Measurements from ENCODE around the gene TBKBP1. TPM values are rescaled to one million over a fixed set of nuclear protein-coding genes. Genes with fewer than 3 reads are reported as not detected.

TBKBP1 gene
- total RNA-seq, 1 experiment from 2014 or later: 9.0 TPM

GRCh38 chr17:47686276-47686635 is 7.7 kb upstream of the TBKBP1 start:
- Histone ChIP-seq H3K9me2 (replicated peaks; ENCODE audit: low read length) (no peaks in the 10 kb centered on the region), H3K9me3 (ENCODE audit: low read length) (no peaks in the 10 kb centered on the region), H3K4me1 (ENCODE audit: insufficient read depth, low read length) (no peaks in the 10 kb centered on the region), H3K27me3 (ENCODE audit: low read length) (no peaks in the 10 kb centered on the region), H3K27ac (ENCODE audit: low read length) (no peak overlapping the region), H3K9ac (ENCODE audit: low read length) (no peak overlapping the region), H3F3A (ENCODE audit: low read length, unreplicated experiment) (peaks cover 12% of the 10 kb centered on the region), H2AFZ (ENCODE audit: low read length) (no peak overlapping the region), H3K79me2 (ENCODE audit: low read length) (no peaks in the 10 kb centered on the region), H3K36me3 (ENCODE audit: low read depth, low read length) (peaks cover 44% of the 10 kb centered on the region), H4K20me1 (ENCODE audit: low read length) (0 out of 2 replicates have a peak, but pooled peaks cover 7% of the 10 kb centered on the region), H3K4me2 (ENCODE audit: low read length) (no peak overlapping the region), H3K4me3 (ENCODE audit: low read length) (no peak overlapping the region)
- intact Hi-C loops (cut with micrococcal nuclease): no loop called here
- no peak for DNase-seq
- no TSS peak for BruUV-seq (replicated peaks)
- ChIA-PET POLR2A (ENCODE audit: unreplicated experiment) (no interaction called here), CTCF (no interaction called here)
- TF ChIP-seq EZH2phosphoT487 (IDR thresholded peaks at IDR 0.05; ENCODE audit: borderline replicate concordance, low read length) (no peak), EZH2 (IDR thresholded peaks at IDR 0.05; ENCODE audit: low read length, unreplicated experiment) (no peak), CTCF (conservative IDR thresholded peaks at IDR 0.05; ENCODE audit: low read depth, low read length) (no peak)
- ATAC-seq: no peak

GRCh38 chr17:47686664-47687327 is 7.2 kb upstream of the TBKBP1 start:
- Histone ChIP-seq H3K9me2 (replicated peaks; ENCODE audit: low read length) (no peaks in the 10 kb centered on the region), H3K9ac (ENCODE audit: low read length) (no peak overlapping the region), H3F3A (ENCODE audit: low read length, unreplicated experiment) (peaks cover 11% of the 10 kb centered on the region), H3K36me3 (ENCODE audit: low read depth, low read length) (peaks cover 38% of the 10 kb centered on the region), H3K4me3 (ENCODE audit: low read length) (no peak overlapping the region), H3K27me3 (ENCODE audit: low read length) (no peaks in the 10 kb centered on the region), H2AFZ (ENCODE audit: low read length) (no peak overlapping the region), H3K27ac (ENCODE audit: low read length) (no peak overlapping the region), H4K20me1 (ENCODE audit: low read length) (0 out of 2 replicates have a peak, but pooled peaks cover 7% of the 10 kb centered on the region), H3K79me2 (ENCODE audit: low read length) (no peaks in the 10 kb centered on the region), H3K4me1 (ENCODE audit: insufficient read depth, low read length) (no peaks in the 10 kb centered on the region), H3K4me2 (ENCODE audit: low read length) (no peak overlapping the region), H3K9me3 (ENCODE audit: low read length) (no peaks in the 10 kb centered on the region)
- BruUV-seq (replicated peaks): no TSS peak
- ATAC-seq (no peak; the same call in 1 of the 2 replicates), DNase-seq (no peak)
- TF ChIP-seq EZH2 (IDR thresholded peaks at IDR 0.05; ENCODE audit: low read length, unreplicated experiment): no peak
- no peak for TF ChIP-seq EZH2phosphoT487 (IDR thresholded peaks at IDR 0.05; ENCODE audit: borderline replicate concordance, low read length)
- TF ChIP-seq CTCF (conservative IDR thresholded peaks at IDR 0.05; ENCODE audit: low read depth, low read length): no peak
- ChIA-PET POLR2A (ENCODE audit: unreplicated experiment) (interaction anchor here (0.6 kb wide), 1 partner anchor 7 kb away, joined by 5 read pairs; no protein-coding TSS in a partner anchor), CTCF (no interaction called here)
- intact Hi-C loops (cut with micrococcal nuclease): no loop called here

- ATAC-seq (peak; percentile 3; the same call in 1 of the 2 replicates), DNase-seq (no peak)
- no TSS peak for BruUV-seq (replicated peaks)
- ChIA-PET POLR2A (ENCODE audit: unreplicated experiment) (interaction anchor here (0.6 kb wide), 1 partner anchor 8 kb away, joined by 5 read pairs; no protein-coding TSS in a partner anchor), CTCF (interaction anchor here (0.7 kb wide), 1 partner anchor 202 kb away, joined by 3 read pairs; no protein-coding TSS in a partner anchor)
- Histone ChIP-seq H3K9me2 (replicated peaks; ENCODE audit: low read length) (no peaks in the 10 kb centered on the region), H4K20me1 (ENCODE audit: low read length) (0 out of 2 replicates have a peak, but pooled peaks cover 7% of the 10 kb centered on the region), H3K9ac (ENCODE audit: low read length) (no peak overlapping the region), H3K36me3 (ENCODE audit: low read depth, low read length) (peaks cover 33% of the 10 kb centered on the region), H3K4me2 (ENCODE audit: low read length) (no peak overlapping the region), H3K9me3 (ENCODE audit: low read length) (no peaks in the 10 kb centered on the region), H3K27ac (ENCODE audit: low read length) (no peak overlapping the region), H3F3A (ENCODE audit: low read length, unreplicated experiment) (peaks cover 6% of the 10 kb centered on the region), H3K27me3 (ENCODE audit: low read length) (no peaks in the 10 kb centered on the region), H2AFZ (ENCODE audit: low read length) (no peak overlapping the region), H3K4me3 (ENCODE audit: low read length) (no peak overlapping the region), H3K79me2 (ENCODE audit: low read length) (no peaks in the 10 kb centered on the region), H3K4me1 (ENCODE audit: insufficient read depth, low read length) (no peaks in the 10 kb centered on the region)
- intact Hi-C loops (cut with micrococcal nuclease): no loop called here
- no peak for TF ChIP-seq EZH2 (IDR thresholded peaks at IDR 0.05; ENCODE audit: low read length, unreplicated experiment)
- TF ChIP-seq EZH2phosphoT487 (IDR thresholded peaks at IDR 0.05; ENCODE audit: borderline replicate concordance, low read length): no peak
- no peak for TF ChIP-seq CTCF (conservative IDR thresholded peaks at IDR 0.05; ENCODE audit: low read depth, low read length)
Observed at GRCh38 chr17:47687328-47687690, 6.7 kb upstream of the TBKBP1 start.

All from PC-3 (cell line).